Transverse colon (tissue), 3 donors: ENCODE data around the gene JUND.

ENCODE experiments used
- CTCF ChIP-seq, 5 experiments: fragments of 200-600 bp in 3 of 5; fragments of 450-650 bp in 2 of 5; sonication (generic) in 3 of 5; IDR thresholded peaks; 1 replicate in 2 of 5; 2 replicates in 3 of 5; pipeline ENCODE4 v1.5.1; 2016 to 2017; ENCODE audit warnings: antibody characterized with exemption in 5 of 5, inconsistent platforms in 3 of 5, mild to moderate bottlenecking in 2 of 5, moderate library complexity in 1 of 5
- EP300 ChIP-seq: sonication (generic); formaldehyde crosslinking; IDR thresholded peaks from one replicate; pipeline ENCODE4 v1.6.1; 2017; ENCODE audit warnings: antibody characterized with exemption, low read depth

DNA sequence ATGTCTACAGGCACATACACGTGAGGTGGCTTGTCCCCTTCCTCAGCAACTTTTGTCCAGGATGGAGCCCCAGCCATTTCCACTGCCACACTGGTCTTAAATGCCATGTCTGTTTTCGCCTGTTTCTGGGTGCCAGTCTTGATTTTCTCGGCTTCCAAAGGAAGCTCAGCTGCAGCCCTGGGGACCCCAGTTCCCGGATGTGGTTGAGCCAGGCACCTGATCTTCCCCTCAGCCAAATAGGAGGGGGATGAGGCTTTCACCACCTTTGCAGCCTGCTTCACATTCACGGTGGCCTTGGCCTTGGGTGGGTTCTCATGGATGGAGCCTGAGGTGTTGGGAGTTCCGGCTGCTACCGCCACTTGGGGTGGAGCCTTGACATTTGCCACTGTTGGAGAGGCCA lies 15.8 kb downstream of the JUND start:
- TF ChIP-seq CTCF (IDR thresholded peaks at IDR 0.05) (no peak), EP300 (no peak)
